GM12892 (cell line): ENCODE measurements around the gene TMEM45A.

Experiments used
- DNase-seq: peaks from one replicate; pipeline ENCODE4 v3.0.0; 2011; ENCODE audit not compliant: insufficient read length
- FAIRE-seq: peaks from 2 replicates; lab custom pipeline; 2011; peaks lifted over from hg19 to GRCh38; lab: Jason Lieb, UNC
- POLR2A ChIP-seq: IDR thresholded peaks from 2 replicates; pipeline ENCODE4 v1.6.1; 2011; ENCODE audit warnings: low read depth, low read length, control low read depth
- POLR2AphosphoS5 ChIP-seq: IDR thresholded peaks from 2 replicates; pipeline ENCODE4 v1.6.1; 2011; ENCODE audit warnings: low read depth, low read length, control low read depth
- TAF1 ChIP-seq: IDR thresholded peaks from 2 replicates; pipeline ENCODE4 v1.6.1; 2011; ENCODE audit warnings: low read depth, mild to moderate bottlenecking, control low read depth, low read length, borderline replicate concordance

Gene TMEM45A

GRCh38 chr3:100523050-100523760 lies 30.8 kb downstream of the TMEM45A start:
- DNase-seq = no peak
- TF ChIP-seq POLR2A (no peak), TAF1 (no peak), POLR2AphosphoS5 (no peak)
- FAIRE-seq = no peak

- FAIRE-seq (no peak), DNase-seq (no peak)
- TF ChIP-seq TAF1 = no peak
- no peak for TF ChIP-seq POLR2AphosphoS5
- no peak for TF ChIP-seq POLR2A
Observed at GRCh38 chr3:100525753-100526612, 33.6 kb downstream of the TMEM45A start.

GRCh38 chr3:100526613-100527346 lies 34.4 kb downstream of the TMEM45A start:
- DNase-seq = no peak
- TF ChIP-seq TAF1 = no peak
- no peak for TF ChIP-seq POLR2AphosphoS5
- no peak for TF ChIP-seq POLR2A
- FAIRE-seq = no peak

GRCh38 chr3:100527347-100527735 lies 34.9 kb downstream of the TMEM45A start:
- TF ChIP-seq POLR2A = no peak
- no peak for TF ChIP-seq TAF1
- TF ChIP-seq POLR2AphosphoS5 = no peak
- DNase-seq (no peak), FAIRE-seq (no peak)

GRCh38 chr3:100531093-100531492 lies 38.7 kb downstream of the TMEM45A start:
- no peak for FAIRE-seq
- TF ChIP-seq POLR2A = no peak
- no peak for TF ChIP-seq POLR2AphosphoS5
- TF ChIP-seq TAF1 = no peak
- no peak for DNase-seq

- no peak for TF ChIP-seq TAF1
- no peak for TF ChIP-seq POLR2AphosphoS5
- no peak for TF ChIP-seq POLR2A
- DNase-seq (no peak), FAIRE-seq (no peak)
Observed at GRCh38 chr3:100532411-100532810, 40.0 kb downstream of the TMEM45A start.

GRCh38 chr3:100533176-100533575 lies 40.8 kb downstream of the TMEM45A start:
- DNase-seq (no peak), FAIRE-seq (no peak)
- TF ChIP-seq POLR2A (no peak), TAF1 (no peak), POLR2AphosphoS5 (no peak)

- no peak for FAIRE-seq
- TF ChIP-seq POLR2A (no peak), POLR2AphosphoS5 (no peak), TAF1 (no peak)
- DNase-seq = no peak
Observed at GRCh38 chr3:100535610-100535943, 43.2 kb downstream of the TMEM45A start.

- DNase-seq = no peak
- FAIRE-seq = no peak
- no peak for TF ChIP-seq TAF1
- no peak for TF ChIP-seq POLR2A
- no peak for TF ChIP-seq POLR2AphosphoS5
Observed at GRCh38 chr3:100536093-100536492, 43.7 kb downstream of the TMEM45A start.

GRCh38 chr3:100537646-100538338 lies 45.4 kb downstream of the TMEM45A start:
- FAIRE-seq = no peak
- no peak for DNase-seq
- TF ChIP-seq POLR2A (no peak), TAF1 (no peak), POLR2AphosphoS5 (no peak)

GRCh38 chr3:100538339-100538706 lies 45.9 kb downstream of the TMEM45A start:
- no peak for DNase-seq
- no peak for FAIRE-seq
- TF ChIP-seq TAF1 = no peak
- no peak for TF ChIP-seq POLR2A
- TF ChIP-seq POLR2AphosphoS5 = no peak
